A549 treated with GW870086 at 1 μM for 4 hours (cell line): ENCODE measurements around the gene PACRG. TPM values are rescaled to one million over a fixed set of nuclear protein-coding genes. Genes with fewer than 3 reads are reported as not detected.

Source experiments
- total RNA-seq: library from RNA; stranded (reverse); fragments of 200-300 nt; extraction: Qiagen RNA extraction; gene quantifications from 5 replicates; pipeline ENCODE4 v1.2.3, GENCODE V29; 2022; ENCODE audit warnings: low read depth

PACRG gene
- not detected in 5 replicates for total RNA-seq

DNA sequence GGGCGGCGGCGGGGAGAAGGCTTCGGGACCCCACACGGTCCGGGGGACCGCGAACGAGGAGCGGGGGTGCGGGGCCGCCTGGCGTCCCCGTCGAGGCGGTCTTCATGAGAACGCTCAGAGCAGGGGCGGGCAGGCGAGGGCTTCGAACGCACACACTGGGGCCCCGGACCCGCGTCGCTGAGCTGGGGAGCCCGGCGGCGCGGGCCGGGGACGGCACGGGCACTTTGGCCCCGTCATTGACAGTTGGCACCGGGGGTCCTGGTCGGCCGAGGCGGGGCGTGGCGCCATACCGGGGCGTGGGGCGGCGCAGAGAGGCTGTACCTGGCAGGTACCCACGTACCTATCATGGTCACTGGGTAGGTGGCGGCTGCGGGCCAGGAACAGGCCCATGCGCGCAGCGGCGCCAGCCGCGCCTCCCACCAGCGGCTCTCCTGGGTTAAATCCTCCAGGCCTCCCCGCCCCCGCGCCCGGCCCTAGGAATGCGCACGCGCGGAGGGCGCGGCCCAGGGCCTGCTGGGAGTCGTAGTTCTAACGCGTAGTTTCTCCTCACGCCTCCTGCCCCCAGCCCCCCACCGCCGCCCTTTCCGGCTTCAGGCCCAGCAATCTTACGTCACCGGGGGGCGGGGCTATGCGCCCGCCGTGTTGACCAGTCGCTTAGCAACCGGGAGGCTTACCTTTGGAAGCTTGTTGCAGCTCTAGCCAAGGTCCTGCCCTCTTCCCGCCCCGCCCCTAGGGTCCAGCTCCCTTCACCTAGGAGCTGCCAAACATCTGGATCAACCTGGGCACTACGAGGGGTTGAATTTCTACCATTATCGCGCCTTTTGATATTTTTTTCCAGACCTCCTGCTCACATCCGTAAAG is at the start of gene PACRG, which contains the start of gene PRKN:
TSS of gene PACRG (plus strand) at position 653 of the 861 bp plus-strand sequence.
TSS of gene PRKN (minus strand) at position 445 of the 861 bp plus-strand sequence.

Other genes with a start within 250 kb of the PACRG start
- 0.16 TPM in 1 of 5 replicates, not detected in the others for gene PRKN, start 208 bp upstream of the PACRG start, total RNA-seq